Right atrium auricular region (tissue), 2 donors: ENCODE measurements around the gene CDH22. TPM values are rescaled to one million over a fixed set of nuclear protein-coding genes. Genes with fewer than 3 reads are reported as not detected.

ENCODE experiments used
- DNase-seq: peaks from one replicate; pipeline ENCODE4 v3.0.0-alpha.2; 2019; ENCODE audit warnings: low spot score
- H3K27ac ChIP-seq, 2 donors: fragments of 200-600 bp; sonication (generic); 1 replicate in 1 of 2; 2 replicates in 1 of 2; pipeline ENCODE4 v1.5.1; 2016 to 2019
- H3K27me3 ChIP-seq, 2 donors: fragments of 200-600 bp; sonication (generic); one replicate each; pipeline versions ENCODE4 v1.5.1 to v1.6.0; 2017 to 2019
- H3K36me3 ChIP-seq: fragments of 200-600 bp; sonication (generic); one replicate; pipeline ENCODE4 v1.5.1; 2016
- H3K4me1 ChIP-seq, 2 donors: fragments of 200-600 bp; sonication (generic); one replicate each; pipeline versions ENCODE4 v1.5.1 to v1.6.0; 2017 to 2019
- H3K4me3 ChIP-seq, 2 donors: fragments of 200-600 bp; sonication (generic); 1 replicate in 1 of 2; 2 replicates in 1 of 2; pipeline ENCODE4 v1.5.1; 2017 to 2019; ENCODE audit warnings: mild to moderate bottlenecking in 1 of 2, moderate library complexity in 1 of 2
- H3K9me3 ChIP-seq, 2 donors: fragments of 200-600 bp; sonication (generic); one replicate each; pipeline ENCODE4 v1.5.1; 2019
- CTCF ChIP-seq, 2 donors: fragments of 200-600 bp; sonication (generic); IDR thresholded peaks; one replicate each; pipeline ENCODE4 v1.5.1; 2019; ENCODE audit warnings: antibody characterized with exemption in 2 of 2
- total RNA-seq, 2 donors: library from RNA; depleted of rRNA; stranded (reverse); fragments of >200 nt; gene quantifications; one replicate each; pipeline ENCODE4 v1.1.0, GENCODE V29; 2016

Gene CDH22
- total RNA-seq, 2 donors from 2014 or later, result 0.67 to 4.4 TPM

GRCh38 chr20:46253391-46253790 is 54.9 kb downstream of the CDH22 start:
- no peak for DNase-seq
- no peak overlapping the region for H3K4me3 ChIP-seq
- peaks cover 0 to 8% of the 10 kb centered on the region in 2 donors for H3K4me1 ChIP-seq
- no peak overlapping the region for H3K27ac ChIP-seq
- peak in 1 of 2 donors; percentile 41 for TF ChIP-seq CTCF (IDR thresholded peaks at IDR 0.05)
- H3K27me3 ChIP-seq, result no peaks in the 10 kb centered on the region
- no peaks in the 10 kb centered on the region for H3K9me3 ChIP-seq
- no peaks in the 10 kb centered on the region for H3K36me3 ChIP-seq

DNA sequence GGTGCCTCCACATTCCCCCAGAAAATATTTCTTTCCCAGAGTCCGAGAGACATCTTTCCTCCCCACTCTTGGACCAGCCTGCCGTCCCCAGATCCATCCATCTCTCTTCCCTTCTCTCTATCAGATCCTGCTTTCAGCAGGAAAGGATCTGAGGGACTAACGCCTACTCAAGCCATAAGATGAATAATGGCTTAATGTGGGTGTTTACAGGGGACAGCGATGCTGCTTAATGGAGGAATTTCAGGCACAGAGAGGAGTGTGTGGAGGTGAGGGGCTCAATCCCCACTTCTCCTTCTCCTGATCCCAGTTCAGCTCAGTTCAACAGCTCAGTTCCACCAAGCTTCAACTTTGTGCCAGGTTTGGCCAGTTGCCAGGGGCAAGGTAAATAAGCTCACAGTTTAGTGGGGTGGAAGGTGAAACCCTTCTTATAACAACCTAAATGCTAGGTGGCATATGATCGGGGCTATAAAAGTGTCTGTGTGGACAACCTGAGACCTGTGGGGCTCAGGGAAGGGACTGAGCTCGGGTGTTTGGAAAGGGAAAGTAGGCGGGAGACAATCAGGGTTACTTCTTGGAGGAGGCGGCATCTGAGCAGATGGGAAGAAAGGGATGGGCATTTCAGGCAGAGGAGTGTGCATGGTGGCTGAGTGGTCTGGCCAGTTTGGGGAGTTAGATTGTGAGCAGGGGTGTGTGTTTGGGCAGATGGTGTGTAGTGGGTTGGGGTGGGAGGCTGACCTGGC is 55.8 kb downstream of the CDH22 start:
- peaks cover 0 to 8% of the 10 kb centered on the region in 2 donors for H3K4me1 ChIP-seq
- TF ChIP-seq CTCF (IDR thresholded peaks at IDR 0.05), result no peak
- H3K27ac ChIP-seq, result no peak overlapping the region
- no peak for DNase-seq
- no peak overlapping the region for H3K4me3 ChIP-seq
- no peaks in the 10 kb centered on the region for H3K36me3 ChIP-seq
- H3K27me3 ChIP-seq, result no peaks in the 10 kb centered on the region
- no peaks in the 10 kb centered on the region for H3K9me3 ChIP-seq

- Histone ChIP-seq H3K9me3 (no peaks in the 10 kb centered on the region), H3K36me3 (no peaks in the 10 kb centered on the region), H3K4me1 (peaks cover 0 to 8% of the 10 kb centered on the region in 2 donors), H3K27me3 (peaks cover 0 to 6% of the 10 kb centered on the region in 2 donors), H3K27ac (no peak overlapping the region), H3K4me3 (no peak overlapping the region)
- no peak for DNase-seq
- no peak for TF ChIP-seq CTCF (IDR thresholded peaks at IDR 0.05)
Observed at GRCh38 chr20:46251211-46251673, 57.1 kb downstream of the CDH22 start.

- TF ChIP-seq CTCF (IDR thresholded peaks at IDR 0.05), result no peak
- H3K27me3 ChIP-seq, result peaks cover 0 to 6% of the 10 kb centered on the region in 2 donors
- peaks cover 0 to 5% of the 10 kb centered on the region in 2 donors for H3K4me1 ChIP-seq
- H3K27ac ChIP-seq, result no peak overlapping the region
- no peak for DNase-seq
- H3K4me3 ChIP-seq, result no peak overlapping the region
- no peaks in the 10 kb centered on the region for H3K36me3 ChIP-seq
- no peaks in the 10 kb centered on the region for H3K9me3 ChIP-seq
Observed at GRCh38 chr20:46250772-46251171, 57.5 kb downstream of the CDH22 start.

DNA sequence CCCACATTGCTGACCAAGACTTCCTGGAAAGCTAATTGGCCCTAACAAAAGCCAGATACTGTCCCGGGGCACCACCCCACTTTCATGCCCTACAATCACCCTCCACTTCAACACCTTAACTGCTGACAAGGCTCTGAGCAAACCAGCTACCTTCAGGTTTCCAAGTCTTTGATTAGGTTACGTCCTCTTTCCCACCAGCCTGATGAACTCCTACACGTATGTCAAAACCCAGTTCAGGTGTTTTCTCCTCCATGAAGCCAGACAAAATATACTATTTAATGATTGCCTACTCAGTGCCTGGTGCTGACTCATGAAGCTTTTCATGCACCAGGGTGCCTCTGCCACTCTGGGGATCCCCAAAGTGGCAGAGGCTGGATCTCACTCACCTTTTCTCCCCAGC is 58.6 kb downstream of the CDH22 start:
- no peaks in the 10 kb centered on the region for H3K4me1 ChIP-seq
- H3K9me3 ChIP-seq, result no peaks in the 10 kb centered on the region
- H3K36me3 ChIP-seq, result no peaks in the 10 kb centered on the region
- TF ChIP-seq CTCF (IDR thresholded peaks at IDR 0.05), result no peak
- H3K27ac ChIP-seq, result no peak overlapping the region
- peaks cover 0 to 6% of the 10 kb centered on the region in 2 donors for H3K27me3 ChIP-seq
- no peak overlapping the region for H3K4me3 ChIP-seq
- no peak for DNase-seq

GRCh38 chr20:46246559-46246958 is 61.7 kb downstream of the CDH22 start:
- DNase-seq, result no peak
- no peak for TF ChIP-seq CTCF (IDR thresholded peaks at IDR 0.05)
- H3K27me3 ChIP-seq, result peaks cover 0 to 6% of the 10 kb centered on the region in 2 donors
- H3K9me3 ChIP-seq, result no peaks in the 10 kb centered on the region
- no peaks in the 10 kb centered on the region for H3K4me1 ChIP-seq
- no peak overlapping the region for H3K27ac ChIP-seq
- no peak overlapping the region for H3K4me3 ChIP-seq
- no peaks in the 10 kb centered on the region for H3K36me3 ChIP-seq
